Measurements from ENCODE around the gene DMTF1.
A peak's percentile ranks its signal among the peaks of the same experiment; 100 is the strongest.

DMTF1 gene

GRCh38 chr7:87213811-87214210 is 61.6 kb downstream of the DMTF1 start:
- Histone ChIP-seq H2BK5ac (ENCODE audit: low read depth, low read length, poor library complexity, severe bottlenecking) (no peak overlapping the region), H3K4me3 (ENCODE audit: insufficient read depth in 1 of 2, low read depth in 1 of 2, low read length in 2 of 2) (no peak overlapping the region), H3K27ac (ENCODE audit: low read length, poor library complexity, severe bottlenecking) (peak overlapping the region; percentile 49), H2BK15ac (ENCODE audit: low read depth, poor library complexity, severe bottlenecking) (no peak overlapping the region), H3K79me1 (replicated peaks; ENCODE audit: low read length, poor library complexity, severe bottlenecking) (peaks cover 18% of the 10 kb centered on the region), H2BK120ac (ENCODE audit: low read depth, low read length) (no peak overlapping the region), H2BK12ac (ENCODE audit: low read length in 2 of 2) (no peak overlapping the region), H2AK5ac (ENCODE audit: low read length, severe bottlenecking) (no peak overlapping the region), H3K9ac (ENCODE audit: low read length) (no peak overlapping the region), H4K8ac (ENCODE audit: low read length) (no peak overlapping the region), H3K9me3 (ENCODE audit: control insufficient read depth, low read length) (no peaks in the 10 kb centered on the region), H3K27me3 (ENCODE audit: control insufficient read depth in 1 of 2, insufficient read depth in 1 of 2, low read length in 2 of 2) (no peaks in the 10 kb centered on the region), H3K4me1 (ENCODE audit: control insufficient read depth, insufficient read depth, low read depth, low read length) (peaks cover 11% of the 10 kb centered on the region), H4K91ac (ENCODE audit: low read length) (no peak overlapping the region), H2AFZ (ENCODE audit: low read depth, low read length) (no peak overlapping the region), H3K4ac (ENCODE audit: low read depth in 1 of 2, low read length in 2 of 2) (no peak overlapping the region), H3K18ac (ENCODE audit: low read depth in 1 of 2, low read length in 2 of 2) (no peak overlapping the region), H3K23ac (ENCODE audit: low read length in 2 of 2) (no peak overlapping the region), H3K14ac (ENCODE audit: low read length in 2 of 2) (no peak overlapping the region), H3K36me3 (ENCODE audit: control insufficient read depth in 1 of 2, insufficient read depth in 2 of 2, low read depth in 1 of 2, low read length in 2 of 2) (peaks cover 0 to 8% of the 10 kb centered on the region in 2 experiments), H3K4me2 (ENCODE audit: low read length, poor library complexity, severe bottlenecking) (no peak overlapping the region)
- 57% methylated on average over 2 of the region's 2 CpGs for WGBS
- peak; percentile 15 for DNase-seq

DNA sequence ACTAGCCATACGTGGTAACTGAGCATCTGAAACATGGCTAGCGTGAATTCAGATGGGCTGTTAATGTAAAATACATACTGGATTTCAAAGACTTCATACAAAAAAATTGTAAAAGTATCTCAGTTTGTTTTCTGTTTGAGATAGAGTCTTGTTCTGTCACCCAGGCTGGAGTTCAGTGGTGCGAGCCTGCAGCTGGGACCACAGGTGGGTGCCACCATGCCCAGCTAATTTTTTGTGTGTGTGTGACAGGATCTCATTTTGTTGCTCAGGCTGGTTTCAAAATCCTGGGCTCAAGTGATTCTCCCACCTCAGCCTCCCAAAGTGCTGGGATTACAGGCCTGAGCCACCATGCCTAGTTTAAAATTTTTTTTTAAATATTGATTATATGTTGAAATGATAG is 62.8 kb downstream of the DMTF1 start:
- Histone ChIP-seq H3K27me3 (ENCODE audit: control insufficient read depth in 1 of 2, insufficient read depth in 1 of 2, low read length in 2 of 2) (no peaks in the 10 kb centered on the region), H4K91ac (ENCODE audit: low read length) (no peak overlapping the region), H3K4ac (ENCODE audit: low read depth in 1 of 2, low read length in 2 of 2) (no peak overlapping the region), H2BK5ac (ENCODE audit: low read depth, low read length, poor library complexity, severe bottlenecking) (no peak overlapping the region), H2BK12ac (ENCODE audit: low read length in 2 of 2) (no peak overlapping the region), H2AFZ (ENCODE audit: low read depth, low read length) (no peak overlapping the region), H3K23ac (ENCODE audit: low read length in 2 of 2) (no peak overlapping the region), H3K9me3 (ENCODE audit: control insufficient read depth, low read length) (no peaks in the 10 kb centered on the region), H2AK5ac (ENCODE audit: low read length, severe bottlenecking) (no peak overlapping the region), H3K4me3 (ENCODE audit: insufficient read depth in 1 of 2, low read depth in 1 of 2, low read length in 2 of 2) (no peak overlapping the region), H3K4me1 (ENCODE audit: control insufficient read depth, insufficient read depth, low read depth, low read length) (peaks cover 11% of the 10 kb centered on the region), H4K8ac (ENCODE audit: low read length) (no peak overlapping the region), H2BK120ac (ENCODE audit: low read depth, low read length) (no peak overlapping the region), H3K27ac (ENCODE audit: low read length, poor library complexity, severe bottlenecking) (no peak overlapping the region), H3K18ac (ENCODE audit: low read depth in 1 of 2, low read length in 2 of 2) (no peak overlapping the region), H3K4me2 (ENCODE audit: low read length, poor library complexity, severe bottlenecking) (no peak overlapping the region), H3K14ac (ENCODE audit: low read length in 2 of 2) (no peak overlapping the region), H3K9ac (ENCODE audit: low read length) (no peak overlapping the region), H3K79me1 (replicated peaks; ENCODE audit: low read length, poor library complexity, severe bottlenecking) (peaks cover 17% of the 10 kb centered on the region), H3K36me3 (ENCODE audit: control insufficient read depth in 1 of 2, insufficient read depth in 2 of 2, low read depth in 1 of 2, low read length in 2 of 2) (peaks cover 0 to 5% of the 10 kb centered on the region in 2 experiments), H2BK15ac (ENCODE audit: low read depth, poor library complexity, severe bottlenecking) (no peak overlapping the region)
- DNase-seq, result no peak
- 100% methylated on average over 1 of the region's 3 CpGs for WGBS

- H2AFZ ChIP-seq (ENCODE audit: low read depth, low read length), result no peak overlapping the region
- H3K4me3 ChIP-seq (ENCODE audit: insufficient read depth in 1 of 2, low read depth in 1 of 2, low read length in 2 of 2), result peak overlapping the region in 1 of 2 experiments; percentile 15
- H3K4ac ChIP-seq (ENCODE audit: low read depth in 1 of 2, low read length in 2 of 2), result no peak overlapping the region
- H4K91ac ChIP-seq (ENCODE audit: low read length), result no peak overlapping the region
- peaks cover 12% of the 10 kb centered on the region for H3K79me1 ChIP-seq (replicated peaks; ENCODE audit: low read length, poor library complexity, severe bottlenecking)
- H2BK12ac ChIP-seq (ENCODE audit: low read length in 2 of 2), result no peak overlapping the region
- H3K36me3 ChIP-seq (ENCODE audit: control insufficient read depth in 1 of 2, insufficient read depth in 2 of 2, low read depth in 1 of 2, low read length in 2 of 2), result no peaks in the 10 kb centered on the region
- H2AK5ac ChIP-seq (ENCODE audit: low read length, severe bottlenecking), result peak overlapping the region; percentile 31
- DNase-seq, result no peak
- no peak overlapping the region for H3K23ac ChIP-seq (ENCODE audit: low read length in 2 of 2)
- peak overlapping the region; percentile 55 for H3K27ac ChIP-seq (ENCODE audit: low read length, poor library complexity, severe bottlenecking)
- H3K27me3 ChIP-seq (ENCODE audit: control insufficient read depth in 1 of 2, insufficient read depth in 1 of 2, low read length in 2 of 2), result peaks cover 2% of the 10 kb centered on the region in 2 experiments
- peak overlapping the region; percentile 42 for H3K9ac ChIP-seq (ENCODE audit: low read length)
- H3K18ac ChIP-seq (ENCODE audit: low read depth in 1 of 2, low read length in 2 of 2), result no peak overlapping the region
- H4K8ac ChIP-seq (ENCODE audit: low read length), result no peak overlapping the region
- H2BK5ac ChIP-seq (ENCODE audit: low read depth, low read length, poor library complexity, severe bottlenecking), result no peak overlapping the region
- H3K14ac ChIP-seq (ENCODE audit: low read length in 2 of 2), result no peak overlapping the region
- H3K4me2 ChIP-seq (ENCODE audit: low read length, poor library complexity, severe bottlenecking), result no peak overlapping the region
- peaks cover 17% of the 10 kb centered on the region for H3K4me1 ChIP-seq (ENCODE audit: control insufficient read depth, insufficient read depth, low read depth, low read length)
- no peaks in the 10 kb centered on the region for H3K9me3 ChIP-seq (ENCODE audit: control insufficient read depth, low read length)
- no peak overlapping the region for H2BK120ac ChIP-seq (ENCODE audit: low read depth, low read length)
- no peak overlapping the region for H2BK15ac ChIP-seq (ENCODE audit: low read depth, poor library complexity, severe bottlenecking)
- WGBS, result 97% methylated on average over 4 of the region's 5 CpGs
Measured at GRCh38 chr7:87216701-87217508, 64.7 kb downstream of the DMTF1 start.

GRCh38 chr7:87217983-87218653 is 65.9 kb downstream of the DMTF1 start:
- Histone ChIP-seq H3K9ac (ENCODE audit: low read length) (peak overlapping the region; percentile 92), H3K23ac (ENCODE audit: low read length in 2 of 2) (no peak overlapping the region), H2BK120ac (ENCODE audit: low read depth, low read length) (peak overlapping the region; percentile 37), H4K91ac (ENCODE audit: low read length) (no peak overlapping the region), H2BK15ac (ENCODE audit: low read depth, poor library complexity, severe bottlenecking) (no peak overlapping the region), H3K79me1 (replicated peaks; ENCODE audit: low read length, poor library complexity, severe bottlenecking) (peaks cover 10% of the 10 kb centered on the region), H2BK5ac (ENCODE audit: low read depth, low read length, poor library complexity, severe bottlenecking) (no peak overlapping the region), H2AK5ac (ENCODE audit: low read length, severe bottlenecking) (peak overlapping the region; percentile 94), H3K27me3 (ENCODE audit: control insufficient read depth in 1 of 2, insufficient read depth in 1 of 2, low read length in 2 of 2) (peaks cover 4 to 10% of the 10 kb centered on the region in 2 experiments), H3K27ac (ENCODE audit: low read length, poor library complexity, severe bottlenecking) (peak overlapping the region; percentile 53), H3K4me2 (ENCODE audit: low read length, poor library complexity, severe bottlenecking) (peak overlapping the region; percentile 85), H3K4ac (ENCODE audit: low read depth in 1 of 2, low read length in 2 of 2) (no peak overlapping the region), H2BK12ac (ENCODE audit: low read length in 2 of 2) (no peak overlapping the region), H4K8ac (ENCODE audit: low read length) (no peak overlapping the region), H3K9me3 (ENCODE audit: control insufficient read depth, low read length) (no peaks in the 10 kb centered on the region), H3K4me1 (ENCODE audit: control insufficient read depth, insufficient read depth, low read depth, low read length) (peaks cover 15% of the 10 kb centered on the region), H3K14ac (ENCODE audit: low read length in 2 of 2) (no peak overlapping the region), H3K36me3 (ENCODE audit: control insufficient read depth in 1 of 2, insufficient read depth in 2 of 2, low read depth in 1 of 2, low read length in 2 of 2) (no peaks in the 10 kb centered on the region), H3K18ac (ENCODE audit: low read depth in 1 of 2, low read length in 2 of 2) (no peak overlapping the region), H3K4me3 (ENCODE audit: insufficient read depth in 1 of 2, low read depth in 1 of 2, low read length in 2 of 2) (peak overlapping the region in 1 of 2 experiments; percentile 95), H2AFZ (ENCODE audit: low read depth, low read length) (no peak overlapping the region)
- no peak for DNase-seq
- WGBS, result 95% methylated on average over 7 of the region's 9 CpGs

Measured in mesenchymal stem cell (in vitro differentiated cells and primary cell).